Mucosa of descending colon (tissue), 3 donors: ENCODE results near the gene KCNQ2. TPM values are rescaled to one million over a fixed set of nuclear protein-coding genes. Genes with fewer than 3 reads are reported as not detected.

Experiments used
- ATAC-seq: fragments of 200-7000 bp; cut with Tn5 transposase; one replicate; pipeline ENCODE4 v1.9.1; 2020; ENCODE audit warnings: mild to moderate bottlenecking, moderate library complexity
- DNase-seq, 3 donors: peaks; one replicate each; pipeline ENCODE4 v3.0.0-alpha.2; 2020
- H3K36me3 ChIP-seq: fragments of 200-600 bp; one replicate; pipeline ENCODE4 v1.8.0; 2021; ENCODE audit warnings: low read depth, mild to moderate bottlenecking
- H3K4me1 ChIP-seq: fragments of 200-600 bp; one replicate; pipeline ENCODE4 v1.8.0; 2021; ENCODE audit warnings: low read depth, mild to moderate bottlenecking
- H3K4me3 ChIP-seq: fragments of 200-600 bp; one replicate; pipeline ENCODE4 v1.8.0; 2021; ENCODE audit warnings: mild to moderate bottlenecking
- H3K9me3 ChIP-seq: fragments of 200-600 bp; one replicate; pipeline ENCODE4 v1.8.0; 2021; ENCODE audit warnings: mild to moderate bottlenecking
- intact Hi-C, 2 donors: fragments of 100-400 bp; cut with DNase I in 1 of 2; cut with micrococcal nuclease in 1 of 2; formaldehyde crosslinking; loops; one replicate each; pipeline versions ENCODE4 v1.11.0 to v1.11.1; 2022; cut with DNase I, micrococcal nuclease
- total RNA-seq, 3 donors: library from RNA; stranded (reverse); fragmentation: NEBNext Ultra II Directional in 2 of 3; extraction: Animal tissue kit (Norgen Biotek cat#: 25700) in 2 of 3; gene quantifications; one replicate each; pipeline versions ENCODE4 v1.2.1 to v1.2.4, GENCODE V29; 2021 to 2023
- TF ChIP-seq, protein P1 (sequence below): fragments of 200-600 bp; IDR thresholded peaks from one replicate; pipeline ENCODE4 v1.8.0; 2022; ENCODE audit warnings: antibody characterized with exemption, mild to moderate bottlenecking
- donor health status: DM: no; HTN: no; CAD: no; lungs with moderate emphysema.
- donor health status: DM: no; HTN: no; CAD: no.
- donor health status: DM: no; HTN: yes; CAD: no.

KCNQ2 gene
- total RNA-seq, 3 donors from 2014 or later = 1.4 TPM; not detected in 2

DNA sequence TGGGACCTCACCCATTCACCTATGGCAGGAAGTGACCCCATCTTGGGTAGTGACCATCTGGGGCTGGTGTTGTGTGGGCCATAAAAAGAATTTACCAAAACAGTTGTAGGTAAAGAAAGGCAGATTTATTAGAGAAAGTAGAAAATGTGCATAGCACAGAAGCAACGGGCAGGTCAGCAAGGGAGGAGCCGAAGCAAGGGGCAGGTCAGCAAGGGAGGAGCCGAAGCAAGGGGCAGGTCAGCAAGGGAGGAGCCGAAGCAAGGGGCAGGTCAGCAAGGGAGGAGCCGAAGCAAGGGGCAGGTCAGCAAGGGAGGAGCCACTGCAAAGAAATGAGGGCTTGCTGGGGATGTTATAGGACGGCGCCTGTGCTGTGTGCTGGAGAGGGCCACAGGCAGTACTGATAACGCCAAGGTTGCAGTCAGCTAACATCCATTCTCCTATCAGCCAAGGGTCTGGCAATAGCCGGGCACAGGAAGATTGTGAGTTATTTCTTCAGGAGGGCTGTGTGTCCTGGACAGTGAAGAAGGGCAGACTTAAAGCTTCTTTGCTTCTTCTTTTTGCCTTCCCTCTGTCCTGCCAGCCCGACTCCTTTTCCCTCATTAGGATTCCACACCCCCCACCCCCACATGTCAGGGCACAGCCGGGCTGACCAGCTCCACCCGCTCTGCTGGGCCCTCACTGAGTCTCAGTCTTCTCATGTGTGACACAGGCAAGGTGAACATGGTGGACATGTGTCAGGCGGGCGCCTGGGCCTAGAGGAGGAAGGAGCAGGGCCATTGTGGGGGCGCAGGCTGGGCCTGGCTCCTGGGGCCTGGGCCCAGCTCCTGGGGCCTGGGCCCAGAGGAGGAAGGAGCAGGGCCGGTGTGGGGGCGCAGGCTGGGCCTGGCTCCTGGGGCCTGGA is 79.7 kb downstream of the KCNQ2 start:
- no peaks in the 10 kb centered on the region for H3K36me3 ChIP-seq
- TF ChIP-seq, protein P1, sequence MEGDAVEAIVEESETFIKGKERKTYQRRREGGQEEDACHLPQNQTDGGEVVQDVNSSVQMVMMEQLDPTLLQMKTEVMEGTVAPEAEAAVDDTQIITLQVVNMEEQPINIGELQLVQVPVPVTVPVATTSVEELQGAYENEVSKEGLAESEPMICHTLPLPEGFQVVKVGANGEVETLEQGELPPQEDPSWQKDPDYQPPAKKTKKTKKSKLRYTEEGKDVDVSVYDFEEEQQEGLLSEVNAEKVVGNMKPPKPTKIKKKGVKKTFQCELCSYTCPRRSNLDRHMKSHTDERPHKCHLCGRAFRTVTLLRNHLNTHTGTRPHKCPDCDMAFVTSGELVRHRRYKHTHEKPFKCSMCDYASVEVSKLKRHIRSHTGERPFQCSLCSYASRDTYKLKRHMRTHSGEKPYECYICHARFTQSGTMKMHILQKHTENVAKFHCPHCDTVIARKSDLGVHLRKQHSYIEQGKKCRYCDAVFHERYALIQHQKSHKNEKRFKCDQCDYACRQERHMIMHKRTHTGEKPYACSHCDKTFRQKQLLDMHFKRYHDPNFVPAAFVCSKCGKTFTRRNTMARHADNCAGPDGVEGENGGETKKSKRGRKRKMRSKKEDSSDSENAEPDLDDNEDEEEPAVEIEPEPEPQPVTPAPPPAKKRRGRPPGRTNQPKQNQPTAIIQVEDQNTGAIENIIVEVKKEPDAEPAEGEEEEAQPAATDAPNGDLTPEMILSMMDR = no peak
- ATAC-seq = no peak
- no peaks in the 10 kb centered on the region for H3K4me1 ChIP-seq
- H3K9me3 ChIP-seq = no peaks in the 10 kb centered on the region
- intact Hi-C loops = no loop called here
- no peak overlapping the region for H3K4me3 ChIP-seq
- no peak for DNase-seq

DNA sequence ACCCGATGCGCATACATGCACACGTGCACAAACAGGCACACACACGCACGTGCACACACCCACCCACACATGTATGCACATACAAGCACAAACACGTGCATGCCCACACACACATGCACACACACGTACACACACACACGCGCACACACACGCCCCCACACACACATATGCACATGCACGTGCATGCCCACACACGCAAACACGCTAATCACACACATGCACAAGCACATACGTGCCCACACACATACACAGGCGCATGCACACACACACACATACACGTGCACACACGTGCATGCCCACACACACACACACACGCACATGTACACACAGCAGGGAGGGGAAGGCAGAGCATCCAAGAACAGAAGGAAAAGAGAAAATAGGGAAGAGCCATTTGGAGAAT is 84.5 kb downstream of the KCNQ2 start:
- ATAC-seq (no peak), DNase-seq (no peak)
- Histone ChIP-seq H3K4me1 (no peaks in the 10 kb centered on the region), H3K9me3 (peaks cover 13% of the 10 kb centered on the region), H3K36me3 (no peaks in the 10 kb centered on the region), H3K4me3 (no peak overlapping the region)
- TF ChIP-seq, protein P1 = no peak
- intact Hi-C loops = no loop called here

DNA sequence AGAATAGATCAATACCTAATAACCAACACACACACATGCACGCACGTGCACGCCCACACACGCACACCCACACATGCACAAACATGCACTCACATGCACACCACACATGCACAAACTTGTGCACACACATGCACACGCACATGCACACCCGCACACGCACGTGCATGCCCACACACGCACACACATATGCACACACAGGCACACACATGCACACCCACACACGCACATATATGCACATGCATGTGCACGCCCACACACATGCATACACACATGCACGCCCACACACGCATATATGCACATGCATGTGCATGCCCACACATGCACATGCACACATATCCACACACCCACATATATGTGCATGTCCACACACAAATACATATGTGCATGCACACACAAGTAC is 85.1 kb downstream of the KCNQ2 start:
- Histone ChIP-seq H3K9me3 (peaks cover 13% of the 10 kb centered on the region), H3K4me3 (no peak overlapping the region), H3K4me1 (no peaks in the 10 kb centered on the region), H3K36me3 (no peaks in the 10 kb centered on the region)
- TF ChIP-seq, protein P1 = no peak
- intact Hi-C loops = no loop called here
- DNase-seq = no peak
- ATAC-seq = no peak

DNA sequence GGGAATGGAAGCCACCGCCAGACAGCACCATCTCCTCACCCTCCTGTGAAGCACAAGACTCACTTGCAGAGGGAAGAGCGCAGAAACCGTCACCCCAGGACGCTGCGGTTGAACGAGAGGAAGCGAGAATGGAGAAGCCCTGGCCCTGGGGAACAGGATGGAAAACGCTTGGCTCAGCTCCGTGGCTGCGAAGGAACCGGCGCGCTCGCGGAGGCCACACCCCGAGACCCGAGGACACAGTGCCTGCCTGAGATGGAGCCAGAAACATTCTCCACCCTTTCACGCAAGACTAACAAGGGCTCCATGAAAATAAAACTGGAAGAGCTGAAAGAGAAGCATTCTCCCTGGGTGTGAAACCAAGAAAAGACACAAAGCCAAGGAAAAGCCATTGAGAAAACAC is 86.0 kb downstream of the KCNQ2 start:
- no peak overlapping the region for H3K4me3 ChIP-seq
- intact Hi-C loops = no loop called here
- H3K36me3 ChIP-seq = no peaks in the 10 kb centered on the region
- no peaks in the 10 kb centered on the region for H3K4me1 ChIP-seq
- DNase-seq (no peak), ATAC-seq (no peak)
- peaks cover 13% of the 10 kb centered on the region for H3K9me3 ChIP-seq
- TF ChIP-seq, protein P1 = no peak

GRCh38 chr20:63385819-63386218 is 86.6 kb downstream of the KCNQ2 start:
- Histone ChIP-seq H3K4me3 (no peak overlapping the region), H3K9me3 (peaks cover 13% of the 10 kb centered on the region), H3K36me3 (no peaks in the 10 kb centered on the region), H3K4me1 (no peaks in the 10 kb centered on the region)
- ATAC-seq (no peak), DNase-seq (no peak)
- intact Hi-C loops = no loop called here
- TF ChIP-seq, protein P1 = no peak
